OCI-LY1 (cell line): ENCODE measurements around the gene SIK3.

Source experiments
- H2AFZ ChIP-seq: fragments of 200-600 bp; sonication (generic), shearing (Covaris generic); 2 replicates; pipeline ENCODE4 v1.6.0; 2014; ENCODE audit warnings: antibody characterized with exemption, mild to moderate bottlenecking, low read length
- H3F3A ChIP-seq: fragments of 200-600 bp; sonication (generic), shearing (Covaris generic); 2 replicates; pipeline ENCODE4 v1.6.0; 2014; ENCODE audit warnings: mild to moderate bottlenecking, antibody characterized with exemption, low read length, moderate library complexity; ENCODE audit not compliant: insufficient read depth
- H3K27ac ChIP-seq: fragments of 200-600 bp; sonication (generic); 2 replicates; pipeline ENCODE4 v1.5.1; 2014; ENCODE audit warnings: low read length, mixed run types, mild to moderate bottlenecking, low read depth; ENCODE audit not compliant: poor library complexity, severe bottlenecking
- H3K27me3 ChIP-seq: fragments of 200-600 bp; sonication (generic); 2 replicates; pipeline ENCODE4 v1.6.0; 2014; ENCODE audit warnings: antibody characterized with exemption, mild to moderate bottlenecking, low read length, moderate library complexity; ENCODE audit not compliant: insufficient read depth
- H3K36me3 ChIP-seq: fragments of 200-600 bp; sonication (generic); 2 replicates; pipeline ENCODE4 v1.6.1; 2014; ENCODE audit warnings: mild to moderate bottlenecking, antibody characterized with exemption, low read length, moderate library complexity, mixed read lengths; ENCODE audit not compliant: insufficient read depth
- H3K4me1 ChIP-seq: fragments of 200-600 bp; sonication (generic); 2 replicates; pipeline ENCODE4 v1.5.1; 2014; ENCODE audit warnings: mild to moderate bottlenecking, low read length, moderate library complexity; ENCODE audit not compliant: insufficient read depth, severe bottlenecking
- H3K4me2 ChIP-seq: fragments of 200-600 bp; sonication (generic), shearing (Covaris generic); 2 replicates; pipeline ENCODE4 v1.6.1; 2014; ENCODE audit warnings: low read length
- H3K4me3 ChIP-seq: fragments of 200-600 bp; sonication (generic); 2 replicates; pipeline ENCODE4 v1.5.1; 2014; ENCODE audit warnings: low read length, low read depth, mild to moderate bottlenecking, mixed read lengths; ENCODE audit not compliant: poor library complexity, severe bottlenecking
- H3K79me2 ChIP-seq: fragments of 200-600 bp; shearing (Covaris generic); 2 replicates; pipeline ENCODE4 v1.6.1; 2016; ENCODE audit warnings: mixed run types, low read length, mixed read lengths; ENCODE audit not compliant: insufficient read depth
- H3K9ac ChIP-seq: fragments of 200-600 bp; sonication (generic), shearing (Covaris generic); 2 replicates; pipeline ENCODE4 v1.6.1; 2014; ENCODE audit warnings: mild to moderate bottlenecking, low read length, mixed read lengths
- H3K9me2 ChIP-seq: fragments of 200-600 bp; sonication (generic), shearing (Covaris generic); 2 replicates; pipeline ENCODE4 v1.6.1; 2014; ENCODE audit warnings: low read depth, mild to moderate bottlenecking, low read length, mixed read lengths
- H3K9me3 ChIP-seq: fragments of 200-600 bp; shearing (Covaris generic); 2 replicates; pipeline ENCODE4 v1.6.1; 2014; ENCODE audit warnings: low read length, mixed read lengths
- H4K20me1 ChIP-seq: fragments of 200-600 bp; sonication (generic), shearing (Covaris generic); 2 replicates; pipeline ENCODE4 v1.6.0; 2016; ENCODE audit warnings: mild to moderate bottlenecking, low read length; ENCODE audit not compliant: insufficient read depth
- EZH2 ChIP-seq: fragments of 200-600 bp; sonication (generic), shearing (Covaris generic); IDR thresholded peaks from 2 replicates; pipeline ENCODE4 v1.8.0; 2017; ENCODE audit warnings: borderline replicate concordance, mixed run types, mild to moderate bottlenecking, antibody characterized with exemption, low read length, moderate library complexity, mixed read lengths
- TF ChIP-seq, protein P1 (sequence below): fragments of 200-600 bp; sonication (generic), shearing (Covaris generic); IDR thresholded peaks from 2 replicates; pipeline ENCODE4 v1.5.1; 2017; ENCODE audit warnings: mild to moderate bottlenecking, antibody characterized with exemption, low read length, moderate library complexity, mixed read lengths

Gene SIK3

DNA sequence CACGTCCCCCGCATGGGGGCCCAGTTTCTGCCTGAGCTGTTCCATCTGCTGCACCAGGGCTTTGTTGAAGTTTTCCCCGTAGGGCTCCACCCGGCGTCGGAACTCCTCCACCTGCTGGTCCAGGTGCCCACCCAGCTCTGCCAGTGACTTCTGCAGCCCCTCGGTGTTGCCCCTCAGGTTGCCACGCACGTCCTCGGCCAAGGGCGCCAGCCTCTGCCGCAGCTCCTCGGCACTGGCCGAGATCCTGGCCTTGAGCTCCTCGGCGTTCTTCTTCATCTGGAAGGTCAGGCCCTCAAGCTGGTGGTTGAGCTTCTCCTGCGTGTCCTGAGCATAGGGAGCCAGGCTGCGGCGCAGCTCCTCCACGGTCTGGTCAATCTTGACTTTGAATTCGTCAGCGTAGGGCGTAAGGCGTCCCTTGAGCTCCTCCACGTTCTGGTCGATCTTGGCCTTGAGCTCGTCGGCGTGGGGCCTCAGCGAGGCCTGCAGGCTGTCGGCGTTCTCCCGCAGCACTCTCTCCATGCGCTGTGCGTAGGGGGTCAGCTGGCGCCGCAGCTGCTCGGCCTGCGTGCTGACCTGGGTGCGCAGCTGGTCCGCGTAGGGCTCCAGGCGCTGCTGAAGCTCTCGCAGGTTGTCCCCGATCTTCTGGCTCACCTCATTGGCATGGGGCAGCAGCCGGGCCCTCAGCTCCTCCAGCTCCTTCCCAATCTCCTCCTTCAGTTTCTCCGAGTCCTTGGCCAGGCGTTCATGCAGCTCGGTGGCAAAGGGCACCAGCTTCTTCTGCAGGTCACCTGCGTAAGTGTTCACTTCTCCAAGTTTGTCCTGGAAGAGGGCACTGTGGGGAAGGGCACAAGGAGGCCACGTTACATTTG, 276.9 kb downstream of the SIK3 start:
- Histone ChIP-seq H4K20me1 (no peaks in the 10 kb centered on the region), H3K9me3 (no peaks in the 10 kb centered on the region), H3K9ac (no peak overlapping the region), H3K27ac (no peak overlapping the region), H3K4me3 (no peak overlapping the region), H3F3A (no peaks in the 10 kb centered on the region), H3K79me2 (no peaks in the 10 kb centered on the region), H2AFZ (no peak overlapping the region), H3K4me2 (no peak overlapping the region), H3K4me1 (no peaks in the 10 kb centered on the region), H3K27me3 (no peaks in the 10 kb centered on the region), H3K9me2 (no peaks in the 10 kb centered on the region), H3K36me3 (no peaks in the 10 kb centered on the region)
- TF ChIP-seq EZH2, result no peak
- TF ChIP-seq, protein P1, sequence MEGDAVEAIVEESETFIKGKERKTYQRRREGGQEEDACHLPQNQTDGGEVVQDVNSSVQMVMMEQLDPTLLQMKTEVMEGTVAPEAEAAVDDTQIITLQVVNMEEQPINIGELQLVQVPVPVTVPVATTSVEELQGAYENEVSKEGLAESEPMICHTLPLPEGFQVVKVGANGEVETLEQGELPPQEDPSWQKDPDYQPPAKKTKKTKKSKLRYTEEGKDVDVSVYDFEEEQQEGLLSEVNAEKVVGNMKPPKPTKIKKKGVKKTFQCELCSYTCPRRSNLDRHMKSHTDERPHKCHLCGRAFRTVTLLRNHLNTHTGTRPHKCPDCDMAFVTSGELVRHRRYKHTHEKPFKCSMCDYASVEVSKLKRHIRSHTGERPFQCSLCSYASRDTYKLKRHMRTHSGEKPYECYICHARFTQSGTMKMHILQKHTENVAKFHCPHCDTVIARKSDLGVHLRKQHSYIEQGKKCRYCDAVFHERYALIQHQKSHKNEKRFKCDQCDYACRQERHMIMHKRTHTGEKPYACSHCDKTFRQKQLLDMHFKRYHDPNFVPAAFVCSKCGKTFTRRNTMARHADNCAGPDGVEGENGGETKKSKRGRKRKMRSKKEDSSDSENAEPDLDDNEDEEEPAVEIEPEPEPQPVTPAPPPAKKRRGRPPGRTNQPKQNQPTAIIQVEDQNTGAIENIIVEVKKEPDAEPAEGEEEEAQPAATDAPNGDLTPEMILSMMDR, result no peak

DNA sequence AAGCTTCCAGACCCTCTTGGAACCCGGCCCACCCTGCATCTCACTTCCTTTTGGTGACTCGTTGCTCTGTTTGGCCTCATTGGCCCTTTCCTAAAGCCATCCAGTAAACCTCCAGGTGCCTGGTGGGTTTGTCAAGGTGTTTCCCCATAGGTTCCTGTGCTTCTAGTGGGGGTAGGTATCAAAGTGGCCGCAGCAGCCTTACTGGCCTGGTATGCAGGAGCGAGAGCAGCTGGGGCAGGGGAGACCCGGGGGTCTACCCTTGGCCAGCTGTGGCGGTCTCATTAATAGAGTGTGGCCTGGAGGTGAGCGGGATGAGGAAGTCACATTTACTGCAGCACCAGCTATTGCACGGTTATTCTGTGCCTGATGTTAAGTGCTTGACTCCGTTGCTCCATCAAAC, 279.2 kb downstream of the SIK3 start:
- Histone ChIP-seq H3K27me3 (no peaks in the 10 kb centered on the region), H2AFZ (no peak overlapping the region), H3K27ac (no peak overlapping the region), H3K4me3 (no peak overlapping the region), H3F3A (no peaks in the 10 kb centered on the region), H3K4me2 (no peak overlapping the region), H3K9me3 (no peaks in the 10 kb centered on the region), H3K79me2 (no peaks in the 10 kb centered on the region), H3K4me1 (no peaks in the 10 kb centered on the region), H3K9me2 (no peaks in the 10 kb centered on the region), H4K20me1 (no peaks in the 10 kb centered on the region), H3K36me3 (no peaks in the 10 kb centered on the region), H3K9ac (no peak overlapping the region)
- TF ChIP-seq EZH2, result no peak
- TF ChIP-seq, protein P1, result no peak

DNA sequence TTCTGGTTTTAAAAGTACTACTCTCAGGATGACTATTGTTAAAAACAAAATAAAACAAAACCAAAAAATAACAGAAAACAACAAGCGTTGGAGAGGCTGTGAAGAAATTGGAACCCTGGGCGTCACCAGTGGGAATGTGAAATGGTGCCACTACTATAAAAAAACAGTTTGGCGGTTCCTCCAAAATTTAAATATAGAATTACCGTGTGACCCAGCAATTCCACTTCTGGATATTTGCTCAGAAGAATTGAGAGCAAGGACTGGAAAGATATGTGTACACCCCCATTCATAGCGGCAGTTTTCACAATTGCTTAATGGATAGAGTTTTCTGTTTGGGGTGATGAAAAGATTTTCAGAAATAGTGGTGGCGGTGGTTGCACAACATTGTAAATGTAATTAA, 283.7 kb downstream of the SIK3 start:
- Histone ChIP-seq H3K4me1 (peaks cover 15% of the 10 kb centered on the region), H3K4me2 (no peak overlapping the region), H3K9me2 (no peaks in the 10 kb centered on the region), H4K20me1 (no peaks in the 10 kb centered on the region), H3K4me3 (no peak overlapping the region), H2AFZ (no peak overlapping the region), H3K27me3 (no peaks in the 10 kb centered on the region), H3K36me3 (no peaks in the 10 kb centered on the region), H3K9ac (no peak overlapping the region), H3F3A (no peaks in the 10 kb centered on the region), H3K79me2 (no peaks in the 10 kb centered on the region), H3K9me3 (no peaks in the 10 kb centered on the region), H3K27ac (no peak overlapping the region)
- no peak for TF ChIP-seq EZH2
- TF ChIP-seq, protein P1, result no peak
